Astrocyte (in vitro differentiated cells and primary cell): ENCODE data around the gene ODF2.

Experiments used
- EZH2 ChIP-seq: IDR thresholded peaks from 2 replicates; pipeline ENCODE4 v1.6.1; 2012; ENCODE audit warnings: mild to moderate bottlenecking, low read length, inconsistent platforms; ENCODE audit not compliant: insufficient read depth
- TF ChIP-seq, protein P1 (sequence below): IDR thresholded peaks from 2 replicates; pipeline ENCODE4 v1.5.1; 2011; ENCODE audit warnings: low read depth, mild to moderate bottlenecking, inconsistent platforms, low read length, moderate library complexity; ENCODE audit not compliant: insufficient read depth

DNA sequence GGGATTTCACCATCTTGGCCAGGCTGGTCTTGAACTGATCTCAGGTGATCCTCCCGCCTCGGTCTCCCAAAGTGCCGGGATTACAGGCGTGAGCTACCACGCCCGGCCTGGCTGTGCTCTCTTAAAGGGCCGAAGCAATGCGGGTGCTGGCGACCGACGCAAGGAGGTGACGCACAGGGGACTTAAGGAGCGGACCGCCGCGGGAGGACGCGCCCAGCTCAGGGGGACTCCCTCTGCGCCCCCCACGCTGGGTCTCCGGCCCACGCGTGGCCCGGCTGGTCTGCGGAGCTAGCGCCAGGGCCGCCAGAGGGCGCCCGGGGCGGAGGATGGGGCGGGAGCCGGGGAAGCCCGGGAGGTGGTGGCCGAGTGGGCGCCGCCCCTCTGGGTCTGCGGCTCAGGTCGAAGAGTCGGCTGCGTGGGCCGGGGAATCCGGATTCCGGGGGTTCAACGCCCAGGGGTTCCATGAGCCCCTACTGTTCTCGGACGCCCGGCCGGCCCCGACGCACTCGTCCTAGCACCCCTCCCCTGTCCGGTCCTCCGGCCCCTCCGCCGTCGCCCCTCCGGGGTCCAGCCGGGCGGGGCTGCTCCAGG, 35.7 kb upstream of the ODF2 start:
- no peak for TF ChIP-seq EZH2
- TF ChIP-seq, protein P1, sequence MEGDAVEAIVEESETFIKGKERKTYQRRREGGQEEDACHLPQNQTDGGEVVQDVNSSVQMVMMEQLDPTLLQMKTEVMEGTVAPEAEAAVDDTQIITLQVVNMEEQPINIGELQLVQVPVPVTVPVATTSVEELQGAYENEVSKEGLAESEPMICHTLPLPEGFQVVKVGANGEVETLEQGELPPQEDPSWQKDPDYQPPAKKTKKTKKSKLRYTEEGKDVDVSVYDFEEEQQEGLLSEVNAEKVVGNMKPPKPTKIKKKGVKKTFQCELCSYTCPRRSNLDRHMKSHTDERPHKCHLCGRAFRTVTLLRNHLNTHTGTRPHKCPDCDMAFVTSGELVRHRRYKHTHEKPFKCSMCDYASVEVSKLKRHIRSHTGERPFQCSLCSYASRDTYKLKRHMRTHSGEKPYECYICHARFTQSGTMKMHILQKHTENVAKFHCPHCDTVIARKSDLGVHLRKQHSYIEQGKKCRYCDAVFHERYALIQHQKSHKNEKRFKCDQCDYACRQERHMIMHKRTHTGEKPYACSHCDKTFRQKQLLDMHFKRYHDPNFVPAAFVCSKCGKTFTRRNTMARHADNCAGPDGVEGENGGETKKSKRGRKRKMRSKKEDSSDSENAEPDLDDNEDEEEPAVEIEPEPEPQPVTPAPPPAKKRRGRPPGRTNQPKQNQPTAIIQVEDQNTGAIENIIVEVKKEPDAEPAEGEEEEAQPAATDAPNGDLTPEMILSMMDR: peak; percentile 35
